OCI-LY1 (cell line): ENCODE results near the gene ZBTB7C.

ENCODE experiments used
- H2AFZ ChIP-seq: fragments of 200-600 bp; sonication (generic), shearing (Covaris generic); 2 replicates; pipeline ENCODE4 v1.6.0; 2014; ENCODE audit warnings: antibody characterized with exemption, mild to moderate bottlenecking, low read length
- H3F3A ChIP-seq: fragments of 200-600 bp; sonication (generic), shearing (Covaris generic); 2 replicates; pipeline ENCODE4 v1.6.0; 2014; ENCODE audit warnings: mild to moderate bottlenecking, antibody characterized with exemption, low read length, moderate library complexity; ENCODE audit not compliant: insufficient read depth
- H3K27ac ChIP-seq: fragments of 200-600 bp; sonication (generic); 2 replicates; pipeline ENCODE4 v1.5.1; 2014; ENCODE audit warnings: low read length, mixed run types, mild to moderate bottlenecking, low read depth; ENCODE audit not compliant: poor library complexity, severe bottlenecking
- H3K27me3 ChIP-seq: fragments of 200-600 bp; sonication (generic); 2 replicates; pipeline ENCODE4 v1.6.0; 2014; ENCODE audit warnings: antibody characterized with exemption, mild to moderate bottlenecking, low read length, moderate library complexity; ENCODE audit not compliant: insufficient read depth
- H3K36me3 ChIP-seq: fragments of 200-600 bp; sonication (generic); 2 replicates; pipeline ENCODE4 v1.6.1; 2014; ENCODE audit warnings: mild to moderate bottlenecking, antibody characterized with exemption, low read length, moderate library complexity, mixed read lengths; ENCODE audit not compliant: insufficient read depth
- H3K4me1 ChIP-seq: fragments of 200-600 bp; sonication (generic); 2 replicates; pipeline ENCODE4 v1.5.1; 2014; ENCODE audit warnings: mild to moderate bottlenecking, low read length, moderate library complexity; ENCODE audit not compliant: insufficient read depth, severe bottlenecking
- H3K4me2 ChIP-seq: fragments of 200-600 bp; sonication (generic), shearing (Covaris generic); 2 replicates; pipeline ENCODE4 v1.6.1; 2014; ENCODE audit warnings: low read length
- H3K4me3 ChIP-seq: fragments of 200-600 bp; sonication (generic); 2 replicates; pipeline ENCODE4 v1.5.1; 2014; ENCODE audit warnings: low read length, low read depth, mild to moderate bottlenecking, mixed read lengths; ENCODE audit not compliant: poor library complexity, severe bottlenecking
- H3K79me2 ChIP-seq: fragments of 200-600 bp; shearing (Covaris generic); 2 replicates; pipeline ENCODE4 v1.6.1; 2016; ENCODE audit warnings: mixed run types, low read length, mixed read lengths; ENCODE audit not compliant: insufficient read depth
- H3K9ac ChIP-seq: fragments of 200-600 bp; sonication (generic), shearing (Covaris generic); 2 replicates; pipeline ENCODE4 v1.6.1; 2014; ENCODE audit warnings: mild to moderate bottlenecking, low read length, mixed read lengths
- H3K9me2 ChIP-seq: fragments of 200-600 bp; sonication (generic), shearing (Covaris generic); 2 replicates; pipeline ENCODE4 v1.6.1; 2014; ENCODE audit warnings: low read depth, mild to moderate bottlenecking, low read length, mixed read lengths
- H3K9me3 ChIP-seq: fragments of 200-600 bp; shearing (Covaris generic); 2 replicates; pipeline ENCODE4 v1.6.1; 2014; ENCODE audit warnings: low read length, mixed read lengths
- H4K20me1 ChIP-seq: fragments of 200-600 bp; sonication (generic), shearing (Covaris generic); 2 replicates; pipeline ENCODE4 v1.6.0; 2016; ENCODE audit warnings: mild to moderate bottlenecking, low read length; ENCODE audit not compliant: insufficient read depth
- CTCF ChIP-seq: fragments of 200-600 bp; sonication (generic), shearing (Covaris generic); IDR thresholded peaks from 2 replicates; pipeline ENCODE4 v1.5.1; 2017; ENCODE audit warnings: mild to moderate bottlenecking, antibody characterized with exemption, low read length, moderate library complexity, mixed read lengths
- EZH2 ChIP-seq: fragments of 200-600 bp; sonication (generic), shearing (Covaris generic); IDR thresholded peaks from 2 replicates; pipeline ENCODE4 v1.8.0; 2017; ENCODE audit warnings: borderline replicate concordance, mixed run types, mild to moderate bottlenecking, antibody characterized with exemption, low read length, moderate library complexity, mixed read lengths

Gene ZBTB7C

DNA sequence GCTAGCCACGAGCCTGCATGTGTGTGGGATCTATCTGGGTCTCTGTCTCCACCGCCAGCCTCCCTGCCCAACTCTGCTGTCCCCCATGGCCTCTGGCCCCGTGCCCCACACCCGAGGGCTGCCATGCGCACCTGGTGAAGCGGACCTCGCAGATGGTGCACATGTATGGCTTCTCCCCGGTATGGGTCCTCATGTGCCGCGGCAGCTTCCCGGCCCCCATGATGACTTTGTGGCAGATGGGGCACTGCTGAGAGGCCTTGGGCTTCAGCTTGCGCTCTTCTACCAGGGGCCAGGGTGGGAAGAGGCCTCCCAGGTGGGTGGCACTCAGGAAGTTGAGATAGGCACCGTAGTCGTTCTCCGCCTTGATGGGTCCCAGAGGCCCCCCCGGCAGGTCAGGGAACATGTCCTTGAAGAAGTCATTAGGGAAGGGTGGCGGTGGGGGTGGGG is 369.4 kb downstream of the ZBTB7C start:
- Histone ChIP-seq H3K4me3 (no peak overlapping the region), H3K9me2 (no peaks in the 10 kb centered on the region), H3K79me2 (no peaks in the 10 kb centered on the region), H3K9me3 (no peaks in the 10 kb centered on the region), H3F3A (no peaks in the 10 kb centered on the region), H3K9ac (no peak overlapping the region), H3K4me2 (no peak overlapping the region), H3K27ac (no peak overlapping the region), H3K36me3 (no peaks in the 10 kb centered on the region), H3K4me1 (no peaks in the 10 kb centered on the region), H4K20me1 (no peaks in the 10 kb centered on the region), H2AFZ (no peak overlapping the region), H3K27me3 (no peaks in the 10 kb centered on the region; the same call in 1 of the 2 replicates)
- TF ChIP-seq CTCF (no peak), EZH2 (no peak)

DNA sequence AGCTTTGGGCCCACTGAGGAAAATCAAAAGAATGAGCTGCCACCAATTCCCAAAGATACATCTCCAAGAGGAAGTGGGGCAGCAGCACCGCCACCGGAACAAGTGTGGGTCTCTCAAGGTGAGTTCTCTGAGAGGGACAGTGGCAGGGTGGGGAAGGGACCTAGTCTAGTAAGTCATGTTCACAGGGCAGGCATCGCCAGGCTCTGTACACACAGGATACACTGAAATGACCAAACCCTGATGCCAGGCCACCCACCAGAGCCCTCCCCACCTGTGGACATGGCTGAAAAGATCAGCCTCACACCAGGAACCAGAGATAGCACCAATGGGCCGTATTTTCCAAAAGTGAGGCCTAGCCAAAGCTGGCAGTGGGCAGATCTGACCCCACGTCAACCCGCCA is 370.5 kb downstream of the ZBTB7C start:
- H3K9ac ChIP-seq: no peak overlapping the region
- no peaks in the 10 kb centered on the region for H3K9me2 ChIP-seq
- no peaks in the 10 kb centered on the region for H3K79me2 ChIP-seq
- no peaks in the 10 kb centered on the region for H3F3A ChIP-seq
- H3K4me1 ChIP-seq: no peaks in the 10 kb centered on the region
- no peak overlapping the region for H2AFZ ChIP-seq
- no peak overlapping the region for H3K4me2 ChIP-seq
- H3K27ac ChIP-seq: no peak overlapping the region
- no peaks in the 10 kb centered on the region for H4K20me1 ChIP-seq
- no peak overlapping the region for H3K4me3 ChIP-seq
- no peaks in the 10 kb centered on the region for H3K9me3 ChIP-seq
- TF ChIP-seq EZH2 (no peak), CTCF (no peak)
- H3K27me3 ChIP-seq: no peaks in the 10 kb centered on the region; the same call in 1 of the 2 replicates
- H3K36me3 ChIP-seq: no peaks in the 10 kb centered on the region

- H3K79me2 ChIP-seq: no peaks in the 10 kb centered on the region
- H3K4me2 ChIP-seq: no peak overlapping the region
- H3K9ac ChIP-seq: no peak overlapping the region
- H3K4me3 ChIP-seq: no peak overlapping the region
- TF ChIP-seq EZH2 (no peak), CTCF (peak; percentile 28; the same call in 1 of the 2 replicates)
- H3K36me3 ChIP-seq: no peaks in the 10 kb centered on the region
- H3F3A ChIP-seq: no peaks in the 10 kb centered on the region
- no peaks in the 10 kb centered on the region for H3K27me3 ChIP-seq
- H4K20me1 ChIP-seq: no peaks in the 10 kb centered on the region
- H3K4me1 ChIP-seq: no peaks in the 10 kb centered on the region
- no peak overlapping the region for H3K27ac ChIP-seq
- H3K9me2 ChIP-seq: no peaks in the 10 kb centered on the region
- no peaks in the 10 kb centered on the region for H3K9me3 ChIP-seq
- no peak overlapping the region for H2AFZ ChIP-seq
Measured at GRCh38 chr18:48037481-48038271, 371.5 kb downstream of the ZBTB7C start.
